Left colon (tissue), 2 donors: ENCODE results near the gene AP5S1. TPM values are rescaled to one million over a fixed set of nuclear protein-coding genes. Genes with fewer than 3 reads are reported as not detected.

Source experiments
- ATAC-seq: fragments of 200-7000 bp; cut with Tn5 transposase; one replicate; pipeline ENCODE4 v1.9.1; 2020; ENCODE audit warnings: mild to moderate bottlenecking, moderate library complexity
- DNase-seq, 2 donors: peaks; one replicate each; pipeline ENCODE4 v3.0.0-alpha.2; 2020
- intact Hi-C, 2 donors: fragments of 100-400 bp; cut with DNase I in 1 of 2; cut with micrococcal nuclease in 1 of 2; formaldehyde crosslinking; loops; one replicate each; pipeline versions ENCODE4 v1.11.2 to v1.14.0; 2022; cut with DNase I, micrococcal nuclease
- total RNA-seq, 2 donors: library from RNA; stranded (reverse); fragmentation: NEBNext Ultra II Directional; extraction: Animal tissue kit (Norgen Biotek cat#: 25700); gene quantifications; one replicate each; pipeline ENCODE4 v1.2.1, GENCODE V29; 2021
- donor health status: DM: no; HTN: no; CAD: no.
- donor health status: DM: yes; HTN: yes; CAD: no.

Gene AP5S1
- total RNA-seq, 2 donors from 2014 or later: 14.2 to 19.3 TPM

DNA sequence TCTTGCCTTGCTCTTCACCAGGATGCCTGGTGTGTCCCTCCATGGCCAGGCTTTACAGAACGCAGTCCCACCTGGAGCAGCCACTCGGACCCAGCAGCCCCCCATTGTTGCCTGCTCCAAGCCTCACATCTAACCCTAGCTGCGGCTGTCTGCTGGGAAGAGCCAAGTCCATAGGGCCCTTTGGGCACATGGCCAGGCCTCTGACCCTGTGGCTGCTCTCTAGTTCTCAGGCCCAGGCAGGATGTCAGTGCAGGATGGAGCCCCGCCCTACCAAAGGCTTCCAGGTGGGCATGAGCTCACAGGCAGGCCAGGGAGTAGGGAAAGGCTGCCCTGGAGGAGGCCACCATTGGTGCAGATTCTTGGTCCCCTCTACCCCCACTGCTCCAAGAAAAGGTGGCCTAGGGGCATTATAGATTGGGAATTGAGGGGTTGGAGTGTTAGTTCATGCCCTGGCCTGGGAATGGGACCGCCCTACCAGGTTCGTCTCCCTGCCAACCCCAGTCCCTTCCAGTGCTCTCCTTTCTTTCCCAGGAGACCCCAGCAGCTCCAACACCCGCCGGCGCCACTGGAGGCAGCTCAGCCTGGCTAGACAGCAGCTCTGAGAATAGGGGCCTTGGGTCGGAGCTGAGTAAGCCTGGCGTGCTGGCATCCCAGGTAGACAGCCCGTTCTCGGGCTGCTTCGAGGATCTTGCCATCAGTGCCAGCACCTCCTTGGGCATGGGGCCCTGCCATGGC is 45.0 kb downstream of the AP5S1 start:
- ATAC-seq (no peak), DNase-seq (no peak)
- intact Hi-C loops: no loop called here

DNA sequence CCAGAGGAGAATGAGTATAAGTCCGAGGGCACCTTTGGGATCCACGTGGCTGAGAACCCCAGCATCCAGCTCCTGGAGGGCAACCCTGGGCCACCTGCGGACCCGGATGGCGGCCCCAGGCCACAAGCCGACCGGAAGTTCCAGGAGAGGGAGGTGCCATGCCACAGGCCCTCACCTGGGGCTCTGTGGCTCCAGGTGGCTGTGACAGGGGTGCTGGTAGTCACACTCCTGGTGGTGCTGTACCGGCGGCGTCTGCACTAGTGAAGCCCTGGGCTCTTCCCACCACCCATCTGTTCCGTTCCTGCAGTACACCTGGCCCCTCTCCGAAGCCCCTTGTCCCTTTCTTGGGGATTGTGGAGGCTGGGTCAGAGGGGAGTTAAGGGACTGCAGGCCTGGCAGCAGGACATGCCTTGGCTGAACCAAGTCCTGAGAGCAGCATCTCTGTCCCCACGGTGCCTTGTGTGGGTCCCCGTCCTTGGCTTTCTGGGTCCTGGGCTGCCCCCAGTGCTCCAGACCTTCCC is 45.6 kb downstream of the AP5S1 start:
- DNase-seq: no peak
- ATAC-seq: no peak
- intact Hi-C loops: no loop called here

DNA sequence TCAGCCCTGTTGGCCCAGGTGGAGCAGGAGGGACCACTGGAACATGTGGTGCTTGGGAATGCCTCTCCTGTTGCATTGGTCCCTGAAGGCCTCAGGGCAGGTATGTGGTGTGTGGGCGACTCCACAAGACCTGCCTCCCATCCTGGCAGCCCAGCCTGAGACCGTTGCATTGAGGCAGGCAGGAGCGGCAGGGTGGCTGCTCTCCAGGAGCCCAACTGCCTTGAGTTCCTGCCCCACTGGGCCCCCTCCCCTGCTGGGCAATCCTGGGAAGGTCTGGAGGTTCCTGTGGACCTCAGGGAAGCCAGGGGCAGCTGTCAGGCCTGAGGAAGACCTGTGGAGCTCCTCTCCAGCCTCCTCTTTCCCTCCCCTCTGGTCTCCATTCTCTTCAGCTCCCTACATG is 46.1 kb downstream of the AP5S1 start:
- DNase-seq (no peak), ATAC-seq (no peak)
- intact Hi-C loops: no loop called here

DNA sequence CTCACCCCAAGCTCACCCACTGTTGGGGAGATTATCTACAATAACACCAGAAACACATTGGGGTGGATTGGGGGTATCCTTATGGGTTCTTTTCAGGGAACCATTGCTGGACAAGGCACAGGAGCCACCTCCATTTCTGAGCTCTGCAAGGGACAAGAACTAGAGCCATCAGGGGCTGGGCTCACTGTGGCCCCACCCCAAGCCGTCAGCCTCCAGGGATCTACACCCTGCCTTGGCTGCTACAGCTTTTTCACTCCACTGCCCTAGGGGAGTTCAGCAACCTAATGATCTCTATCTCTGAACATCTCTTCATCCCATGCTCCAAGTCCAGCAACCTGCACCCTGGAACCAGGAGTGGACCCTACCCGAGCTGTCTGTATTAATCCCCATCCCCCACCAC is 47.5 kb downstream of the AP5S1 start:
- ATAC-seq: peak; percentile 14
- DNase-seq: no peak
- intact Hi-C loops: no loop called here

DNA sequence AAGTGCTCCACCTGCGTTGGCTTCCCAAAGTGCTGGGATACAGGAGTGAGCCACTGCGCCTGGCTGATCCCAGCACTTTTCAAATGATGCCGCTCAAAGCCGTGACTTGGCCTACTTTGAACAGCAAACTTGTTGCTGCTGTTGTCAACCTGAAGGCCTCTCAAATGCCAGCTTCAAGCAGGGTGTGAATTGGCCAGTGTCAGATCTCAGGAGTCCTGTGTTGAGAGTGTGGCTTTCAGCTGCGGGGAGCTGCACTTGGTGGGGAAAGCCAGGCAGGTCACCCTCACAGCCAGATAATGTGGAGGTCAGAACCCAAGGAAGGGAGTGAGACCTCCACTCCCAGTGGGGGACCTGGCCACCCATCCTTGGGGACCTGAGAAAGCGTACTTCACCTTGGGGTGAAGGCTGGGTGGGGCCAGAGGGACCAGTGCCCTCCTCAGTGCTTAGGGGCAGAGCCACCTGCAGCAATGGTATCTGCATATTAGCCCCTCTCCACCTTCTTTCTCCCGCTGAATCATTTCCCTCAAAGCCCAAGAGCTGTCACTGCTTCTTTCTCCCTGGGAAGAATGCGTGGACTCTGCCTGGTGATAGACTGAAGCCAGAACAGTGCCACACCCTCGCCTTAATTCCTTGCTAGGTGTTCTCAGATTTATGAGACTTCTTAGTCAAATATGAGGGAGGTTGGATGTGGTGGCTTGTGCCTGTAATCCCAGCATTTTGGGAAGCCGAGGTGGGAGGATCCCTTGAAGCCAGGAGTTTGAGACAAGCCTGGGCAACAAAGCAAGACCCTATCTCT is 49.7 kb downstream of the AP5S1 start:
- DNase-seq (no peak), ATAC-seq (peak; percentile 55)
- intact Hi-C loops: loop anchor here in 1 of 2 donors (10.0 kb wide), 1 partner anchor 65 kb away; no protein-coding TSS in a partner anchor

DNA sequence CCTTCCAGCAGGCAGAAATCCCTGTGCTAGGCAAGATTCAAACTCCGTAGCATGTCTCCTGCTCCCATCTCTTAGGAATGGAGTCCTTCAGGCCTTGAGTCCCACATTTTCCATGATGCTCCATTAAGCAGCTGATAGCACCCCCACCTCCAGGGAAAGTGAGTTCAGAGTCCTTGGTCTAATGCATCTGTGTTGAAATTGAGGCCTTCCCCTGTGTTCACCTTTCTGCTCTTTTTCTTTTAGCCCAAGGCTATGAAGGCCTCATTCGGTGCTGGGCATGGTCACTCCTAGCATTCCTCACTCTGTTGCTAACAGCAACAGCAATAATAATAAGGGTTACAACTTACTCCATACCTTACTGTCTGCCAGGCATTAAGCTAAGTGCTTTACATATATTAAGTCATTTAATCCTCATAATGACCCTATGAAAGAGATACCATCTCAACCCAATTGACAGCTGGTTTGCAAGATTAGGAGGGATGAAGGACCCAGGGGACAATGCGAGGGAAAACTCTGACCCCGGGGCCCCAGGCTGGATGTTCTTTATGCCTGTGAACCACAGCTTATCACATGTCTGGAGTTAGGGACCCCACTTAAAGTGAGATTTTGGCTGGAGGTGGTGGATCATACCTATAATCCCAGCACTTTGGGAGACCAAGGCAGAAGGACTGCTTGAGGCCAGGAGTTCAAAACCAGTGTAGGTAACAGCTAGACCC is 51.4 kb downstream of the AP5S1 start:
- DNase-seq (no peak), ATAC-seq (no peak)
- intact Hi-C loops: loop anchor here in 1 of 2 donors (10.0 kb wide), 1 partner anchor 63 kb away; no protein-coding TSS in a partner anchor

DNA sequence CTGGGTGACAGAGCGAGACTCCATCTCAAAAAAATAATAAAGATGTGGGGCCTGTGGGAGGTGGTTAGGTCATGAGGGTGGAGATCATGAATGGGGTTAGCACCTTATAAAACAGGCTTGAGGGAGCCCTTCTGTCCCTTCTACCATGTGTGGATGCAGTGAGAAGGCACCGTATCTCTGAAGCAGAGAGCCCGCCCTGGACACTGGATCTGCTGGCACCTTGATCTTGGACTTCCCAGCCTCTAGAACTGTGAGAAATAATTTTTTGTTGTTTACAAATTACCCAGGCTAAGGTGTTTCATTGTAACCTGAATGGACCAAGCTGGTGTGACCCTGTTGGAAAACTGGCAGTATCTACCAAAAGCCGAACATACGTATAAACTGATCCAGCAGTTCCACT is 53.2 kb downstream of the AP5S1 start:
- DNase-seq (no peak), ATAC-seq (no peak)
- intact Hi-C loops: loop anchor here in 1 of 2 donors (10.0 kb wide), 1 partner anchor 61 kb away; no protein-coding TSS in a partner anchor

DNA sequence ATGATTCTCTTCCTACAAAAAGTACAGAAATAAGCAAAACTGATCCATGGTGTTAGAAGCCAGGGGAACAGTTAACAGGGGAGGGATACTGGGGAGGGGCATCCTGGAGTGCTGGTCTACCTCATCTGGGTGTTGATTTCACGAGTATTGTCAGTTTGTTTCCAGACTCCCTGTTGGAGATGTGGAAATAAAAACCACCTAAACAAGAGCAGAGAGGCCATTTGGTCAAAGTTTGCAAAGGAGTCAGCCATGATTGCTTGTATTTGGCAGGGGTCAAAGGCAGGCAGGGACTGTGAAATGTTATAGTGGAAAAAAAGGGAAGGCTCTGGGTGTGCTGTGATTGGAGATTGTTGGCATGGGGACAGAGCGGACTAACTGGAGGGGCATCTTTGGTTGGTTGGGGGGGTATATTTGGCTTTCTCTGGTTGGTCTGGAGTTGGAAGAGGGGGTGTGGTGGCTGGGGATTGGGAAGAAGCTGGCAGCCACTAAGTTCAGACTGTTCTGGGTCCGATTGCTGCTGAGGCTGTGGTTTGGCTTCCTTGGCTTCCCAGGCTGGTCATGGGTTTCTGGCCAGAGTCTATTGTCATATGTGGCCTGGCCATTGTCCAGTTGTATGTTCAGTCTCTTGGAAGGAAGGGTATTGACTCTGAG is 54.0 kb downstream of the AP5S1 start:
- intact Hi-C loops: loop anchor here in 1 of 2 donors (10.0 kb wide), 1 partner anchor 60 kb away; no protein-coding TSS in a partner anchor
- ATAC-seq: no peak

DNA sequence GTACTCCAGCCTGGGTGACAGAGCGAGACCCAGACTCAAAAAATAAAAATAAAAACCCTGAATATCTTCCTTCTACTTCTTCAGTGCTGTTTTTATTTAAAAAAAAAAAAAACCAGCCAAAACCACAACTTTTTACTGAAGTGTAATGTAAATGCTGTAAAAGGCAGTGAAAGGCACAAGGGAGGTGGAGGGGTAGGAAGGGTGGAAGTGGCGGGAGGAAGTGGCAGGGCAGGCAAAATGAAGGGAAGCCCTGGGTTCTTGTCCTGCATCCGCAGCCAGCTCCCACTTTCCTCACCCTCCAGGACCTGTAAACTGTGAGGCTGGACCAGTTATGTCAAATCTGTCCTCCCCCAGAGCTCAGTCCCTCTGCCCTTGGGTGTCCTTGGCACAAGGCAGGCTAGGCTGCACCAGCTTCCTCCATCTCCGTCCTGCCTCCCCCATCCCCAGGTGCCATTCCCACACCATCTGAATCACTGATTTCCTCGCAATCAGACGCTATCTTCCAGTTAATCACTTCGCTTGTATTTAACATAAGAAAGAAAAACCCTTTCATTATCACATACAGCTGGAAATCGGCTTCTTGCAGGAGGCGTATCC is 55.1 kb downstream of the AP5S1 start:
- intact Hi-C loops: loop anchor here in 1 of 2 donors (10.0 kb wide), 1 partner anchor 59 kb away; no protein-coding TSS in a partner anchor
- ATAC-seq (peak; percentile 11), DNase-seq (no peak)

More for the DNA sequence above, 54.0 kb downstream of the AP5S1 start:
- no peak for DNase-seq

DNA sequence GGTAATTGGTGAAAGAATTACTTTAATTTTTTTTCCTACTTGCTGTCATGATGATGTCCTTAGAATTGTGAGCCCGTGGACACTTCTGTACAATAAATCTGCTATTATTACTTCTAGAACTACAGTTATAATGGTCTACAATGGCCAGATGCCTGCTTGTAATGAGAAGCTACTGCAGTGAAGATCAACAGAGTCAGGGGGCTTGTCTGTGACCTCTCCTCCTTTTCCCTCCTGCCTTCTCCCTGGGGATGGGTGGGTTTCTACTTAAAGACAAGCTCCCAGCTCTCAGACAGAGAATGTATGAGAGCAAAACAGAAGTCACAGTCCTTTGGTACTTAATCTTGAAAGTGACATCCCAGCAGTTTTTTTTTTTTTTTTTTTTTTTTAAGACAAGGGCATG is 55.7 kb downstream of the AP5S1 start:
- ATAC-seq: no peak
- intact Hi-C loops: loop anchor here in 1 of 2 donors (10.0 kb wide), 1 partner anchor 59 kb away; no protein-coding TSS in a partner anchor
- DNase-seq: no peak

DNA sequence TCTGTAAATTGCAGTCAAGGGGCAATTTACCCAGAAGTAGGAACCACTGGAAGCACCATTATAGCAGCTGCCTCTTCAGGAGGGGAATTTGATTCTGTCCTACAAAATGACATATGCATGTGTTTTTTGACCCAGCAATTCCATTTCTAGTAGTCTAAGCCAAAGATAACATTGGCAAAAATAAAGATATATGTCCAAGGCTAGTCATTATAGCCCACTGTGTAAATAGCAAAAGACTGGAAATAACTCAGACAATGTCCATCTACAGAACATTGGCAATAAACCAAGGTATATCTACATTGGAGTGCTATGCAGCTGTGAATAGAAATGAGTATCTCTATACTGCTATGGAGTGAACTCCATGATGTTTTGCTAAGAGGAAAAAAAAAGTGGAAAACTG is 56.3 kb downstream of the AP5S1 start:
- ATAC-seq (no peak), DNase-seq (no peak)
- intact Hi-C loops: loop anchor here in 1 of 2 donors (10.0 kb wide), 1 partner anchor 58 kb away; no protein-coding TSS in a partner anchor

Other genes with a start within 250 kb of the AP5S1 start
- not detected for gene GFRA4, start 157.1 kb upstream of the AP5S1 start, total RNA-seq
- 10 to 100 TPM in 1 of 2 donors, 1 to 10 TPM in 1; 6.4 to 20.7 TPM for gene ADAM33, start 138.5 kb upstream of the AP5S1 start, total RNA-seq
- 10 to 100 TPM in 1 of 2 donors, 1 to 10 TPM in 1; 3.1 to 10.4 TPM for gene SIGLEC1, start 107.9 kb upstream of the AP5S1 start, total RNA-seq
- 1 to 10 TPM; 2.3 to 2.5 TPM for gene HSPA12B, start 87.9 kb upstream of the AP5S1 start, total RNA-seq
- 10 to 100 TPM; 13.3 to 19.8 TPM for gene ADISSP, start 52.8 kb upstream of the AP5S1 start, total RNA-seq
- gene SPEF1, start 39.1 kb upstream of the AP5S1 start, total RNA-seq: under 1 TPM in 1 of 2 donors, not detected in 1; 0.14 TPM
- 10 to 100 TPM; 80.5 to 82.2 TPM for gene CENPB, start 33.8 kb upstream of the AP5S1 start, total RNA-seq
- gene CDC25B, start 24.2 kb upstream of the AP5S1 start, total RNA-seq: 10 to 100 TPM; 19.5 to 33.5 TPM
- 10 to 100 TPM; 72.1 to 74.0 TPM for gene MAVS, start 26.3 kb downstream of the AP5S1 start, total RNA-seq
- 10 to 100 TPM; 26.9 to 28.8 TPM for gene PANK2, start 68.8 kb downstream of the AP5S1 start, total RNA-seq
- 1 to 10 TPM; 2.9 to 5.6 TPM for gene RNF24, start 195.0 kb downstream of the AP5S1 start, total RNA-seq